HK-2 (cell line): ENCODE measurements around the gene TMEM150C.
"Not testable (repeated sequence)": the region's sequence is repeated elsewhere in the genome, so short reads cannot be mapped to it uniquely, and the experiment has no call there.

Source experiments
- DNase-seq: peaks from one replicate; pipeline ENCODE4 v3.0.0-alpha.2; 2018; ENCODE audit not compliant: unreplicated experiment

Gene TMEM150C

GRCh38 chr4:82569076-82569475 is 7.3 kb upstream of the TMEM150C start:
- DNase-seq = no peak

- no peak for DNase-seq
Observed at GRCh38 chr4:82567444-82567843, 5.7 kb upstream of the TMEM150C start.

GRCh38 chr4:82562564-82562854 is 721 bp upstream of the TMEM150C start:
- DNase-seq = no peak

GRCh38 chr4:82560853-82561785 is 669 bp downstream of the TMEM150C start:
- DNase-seq = no peak

GRCh38 chr4:82559735-82560120 is 2.1 kb downstream of the TMEM150C start:
- no peak for DNase-seq

- not testable (repeated sequence) for DNase-seq
Observed at GRCh38 chr4:82559090-82559734, 2.6 kb downstream of the TMEM150C start.

GRCh38 chr4:82555276-82555675 is 6.5 kb downstream of the TMEM150C start:
- DNase-seq = no peak

- DNase-seq = no peak
Observed at GRCh38 chr4:82553020-82553419, 8.8 kb downstream of the TMEM150C start.

GRCh38 chr4:82551734-82552133 is 10.1 kb downstream of the TMEM150C start:
- DNase-seq = no peak

- DNase-seq = not testable (repeated sequence)
Observed at GRCh38 chr4:82547850-82548249, 13.9 kb downstream of the TMEM150C start.

- no peak for DNase-seq
Observed at GRCh38 chr4:82543131-82543530, 18.7 kb downstream of the TMEM150C start.

GRCh38 chr4:82542642-82543041 is 19.1 kb downstream of the TMEM150C start:
- DNase-seq = no peak

GRCh38 chr4:82529322-82529721 is 32.5 kb downstream of the TMEM150C start:
- no peak for DNase-seq

- no peak for DNase-seq
Observed at GRCh38 chr4:82528868-82529267, 32.9 kb downstream of the TMEM150C start.

- no peak for DNase-seq
Observed at GRCh38 chr4:82528074-82528473, 33.7 kb downstream of the TMEM150C start.

GRCh38 chr4:82525307-82525911 is 36.4 kb downstream of the TMEM150C start:
- no peak for DNase-seq

- DNase-seq = no peak
Observed at GRCh38 chr4:82524570-82525152, 37.1 kb downstream of the TMEM150C start.

GRCh38 chr4:82523179-82523578 is 38.6 kb downstream of the TMEM150C start:
- no peak for DNase-seq

- DNase-seq = no peak
Observed at GRCh38 chr4:82522472-82522871, 39.3 kb downstream of the TMEM150C start.

GRCh38 chr4:82521283-82521682 is 40.5 kb downstream of the TMEM150C start:
- no peak for DNase-seq

GRCh38 chr4:82519776-82520175 is 42.0 kb downstream of the TMEM150C start:
- DNase-seq = no peak

GRCh38 chr4:82519072-82519471 is 42.7 kb downstream of the TMEM150C start:
- no peak for DNase-seq

GRCh38 chr4:82517043-82517442 is 44.7 kb downstream of the TMEM150C start:
- DNase-seq = no peak
